GM13976 (cell line): ENCODE data around the gene CORIN.

Experiments used
- DNase-seq: peaks from one replicate; pipeline ENCODE4 v3.0.0; 2012; ENCODE audit warnings: low spot score
- in situ Hi-C: fragments of 300-500 bp; cut with MboI; formaldehyde crosslinking; loops from one replicate; pipeline ENCODE4 v1.12.0; 2022; ENCODE audit warnings: low sequenced_read_pairs, mixed read lengths, inconsistent platforms; ENCODE audit not compliant: unreplicated experiment
- TF ChIP-seq, protein P1 (sequence below): IDR thresholded peaks from 2 replicates; pipeline ENCODE4 v1.5.1; 2012; ENCODE audit warnings: borderline replicate concordance, mild to moderate bottlenecking; ENCODE audit not compliant: insufficient read depth; ENCODE audit errors: extremely low read depth, missing control alignments, control extremely low read depth

The CORIN gene

DNA sequence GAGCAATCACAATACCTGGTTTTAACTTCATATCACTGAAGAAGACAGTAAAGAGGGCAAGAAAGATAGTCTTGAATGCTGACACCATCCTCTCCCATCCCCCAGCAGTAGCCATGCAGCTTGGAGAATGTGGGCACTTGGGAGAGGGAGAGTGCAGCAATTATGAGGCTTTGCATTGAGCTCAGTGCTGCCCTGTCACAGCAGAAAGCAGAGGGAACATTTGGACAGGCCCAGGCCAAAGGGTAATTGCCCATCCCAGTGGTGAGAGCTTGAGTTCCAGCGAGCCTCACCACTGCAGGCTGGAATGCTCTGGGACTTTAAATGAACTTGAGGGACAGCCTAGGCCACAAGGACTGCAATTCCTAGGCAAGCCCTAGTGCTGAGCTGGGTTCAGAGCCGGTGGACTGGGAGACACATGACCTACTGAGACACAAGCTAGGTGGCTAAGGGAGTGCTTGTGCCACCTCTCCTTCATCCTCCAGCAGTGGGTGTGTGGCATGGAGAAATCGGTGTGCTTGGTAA is 36.3 kb downstream of the CORIN start:
- in situ Hi-C loops, result no loop called here
- TF ChIP-seq, protein P1, sequence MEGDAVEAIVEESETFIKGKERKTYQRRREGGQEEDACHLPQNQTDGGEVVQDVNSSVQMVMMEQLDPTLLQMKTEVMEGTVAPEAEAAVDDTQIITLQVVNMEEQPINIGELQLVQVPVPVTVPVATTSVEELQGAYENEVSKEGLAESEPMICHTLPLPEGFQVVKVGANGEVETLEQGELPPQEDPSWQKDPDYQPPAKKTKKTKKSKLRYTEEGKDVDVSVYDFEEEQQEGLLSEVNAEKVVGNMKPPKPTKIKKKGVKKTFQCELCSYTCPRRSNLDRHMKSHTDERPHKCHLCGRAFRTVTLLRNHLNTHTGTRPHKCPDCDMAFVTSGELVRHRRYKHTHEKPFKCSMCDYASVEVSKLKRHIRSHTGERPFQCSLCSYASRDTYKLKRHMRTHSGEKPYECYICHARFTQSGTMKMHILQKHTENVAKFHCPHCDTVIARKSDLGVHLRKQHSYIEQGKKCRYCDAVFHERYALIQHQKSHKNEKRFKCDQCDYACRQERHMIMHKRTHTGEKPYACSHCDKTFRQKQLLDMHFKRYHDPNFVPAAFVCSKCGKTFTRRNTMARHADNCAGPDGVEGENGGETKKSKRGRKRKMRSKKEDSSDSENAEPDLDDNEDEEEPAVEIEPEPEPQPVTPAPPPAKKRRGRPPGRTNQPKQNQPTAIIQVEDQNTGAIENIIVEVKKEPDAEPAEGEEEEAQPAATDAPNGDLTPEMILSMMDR, result no peak
- DNase-seq, result no peak

- in situ Hi-C loops, result no loop called here
- no peak for DNase-seq
- TF ChIP-seq, protein P1, result no peak
Measured at GRCh38 chr4:47798165-47798564, 39.7 kb downstream of the CORIN start.

GRCh38 chr4:47791965-47792364 is 45.9 kb downstream of the CORIN start:
- no peak for DNase-seq
- TF ChIP-seq, protein P1, result no peak
- in situ Hi-C loops, result no loop called here

DNA sequence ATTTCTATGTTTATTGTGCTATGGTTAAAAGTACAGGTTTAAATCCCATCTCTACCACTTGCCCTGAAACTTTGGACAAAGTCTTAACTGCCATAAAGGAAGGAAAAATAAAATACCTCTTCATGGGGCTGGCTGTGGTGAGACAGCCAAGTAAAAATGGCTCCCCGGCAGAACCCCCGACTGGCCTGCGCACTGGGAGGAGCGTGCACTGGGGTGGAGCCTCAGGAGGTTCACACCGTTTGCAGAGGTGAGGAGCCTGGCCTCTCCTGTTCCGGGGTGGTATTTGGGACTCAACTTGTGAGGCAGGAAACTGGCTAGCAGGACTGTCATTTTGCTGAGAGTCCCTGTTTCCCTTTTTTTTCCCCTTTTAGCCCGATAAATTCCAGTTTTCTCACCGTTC is 47.8 kb downstream of the CORIN start:
- TF ChIP-seq, protein P1, result no peak
- in situ Hi-C loops, result no loop called here
- DNase-seq, result no peak

DNA sequence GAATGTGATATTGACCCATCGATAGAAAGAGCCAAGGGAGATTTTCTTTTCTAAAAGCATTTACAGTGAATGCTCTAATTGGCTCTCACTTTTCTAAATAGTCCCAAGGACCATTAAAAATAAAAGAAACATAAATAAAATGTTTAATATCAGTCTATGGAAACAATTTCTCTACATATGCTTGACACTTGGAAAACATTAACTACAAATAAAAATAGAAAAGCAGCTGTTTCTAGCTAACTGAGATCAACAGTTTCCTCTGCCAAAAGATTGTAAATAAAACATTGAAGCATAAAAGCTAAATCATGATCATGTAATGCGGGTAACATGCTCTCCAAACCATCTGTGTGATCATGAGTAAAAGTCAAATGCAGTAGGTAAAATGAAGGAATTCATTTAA is 49.7 kb downstream of the CORIN start:
- in situ Hi-C loops, result no loop called here
- TF ChIP-seq, protein P1, result no peak
- no peak for DNase-seq

DNA sequence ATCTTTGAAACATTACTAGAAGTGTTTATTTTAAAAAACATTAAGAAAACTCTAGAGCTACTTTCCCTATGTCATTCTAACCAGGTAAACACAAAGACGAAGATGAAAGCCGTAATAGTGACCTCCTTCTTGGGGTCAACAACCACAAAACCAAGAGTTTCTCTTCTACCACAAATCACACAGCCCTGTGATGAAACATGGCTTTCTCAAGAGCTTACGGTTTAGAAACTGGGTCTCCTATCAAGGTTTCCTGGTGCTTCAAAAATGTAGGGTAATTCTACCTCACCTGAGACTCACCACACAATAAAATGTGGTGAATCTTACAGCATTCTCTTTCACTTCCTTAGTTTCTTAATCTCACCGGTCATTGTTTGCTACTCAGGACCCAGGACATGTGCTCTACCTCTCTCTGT is 50.9 kb downstream of the CORIN start:
- in situ Hi-C loops, result no loop called here
- TF ChIP-seq, protein P1, result no peak
- peak; percentile 45 for DNase-seq

DNA sequence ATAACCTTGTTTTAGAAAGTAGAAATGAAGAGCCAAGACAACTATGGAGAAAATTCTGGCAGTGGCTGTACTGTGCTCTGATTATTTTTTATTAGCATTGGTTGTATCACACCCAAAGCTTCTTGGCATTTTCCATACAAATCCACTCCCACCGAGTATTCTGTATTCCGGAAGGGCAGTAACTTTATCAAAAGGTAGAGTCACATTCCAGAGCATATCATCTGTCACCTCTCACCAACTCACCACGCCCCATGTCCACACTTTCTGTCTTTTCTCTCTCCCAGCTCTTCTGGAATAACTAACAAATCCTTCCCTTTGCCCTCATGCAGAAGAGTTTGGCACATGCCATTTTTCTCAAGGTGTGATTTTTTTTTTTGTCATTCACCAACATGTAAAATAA is 52.7 kb downstream of the CORIN start:
- in situ Hi-C loops, result no loop called here
- DNase-seq, result no peak
- TF ChIP-seq, protein P1, result no peak
